Spleen (tissue), 11 donors: ENCODE measurements around the gene PRSS21. TPM values are rescaled to one million over a fixed set of nuclear protein-coding genes. Genes with fewer than 3 reads are reported as not detected.

Source experiments
- DNase-seq: peaks from one replicate; pipeline ENCODE4 v3.0.0-alpha.2; 2020
- H3K27ac ChIP-seq, 8 donors: fragments of 200-600 bp; sonication (generic) in 7 of 8; 1 replicate in 4 of 8; 2 replicates in 4 of 8; pipeline versions ENCODE4 v1.5.0 to v1.8.0; 2016 to 2021; ENCODE audit warnings: inconsistent platforms in 4 of 8, mild to moderate bottlenecking in 4 of 8, moderate library complexity in 1 of 8
- H3K27me3 ChIP-seq, 7 donors: fragments of 200-600 bp; sonication (generic) in 6 of 7; replicated peaks in 1 of 7; 1 replicate in 4 of 7; 2 replicates in 3 of 7; pipeline versions ENCODE4 v1.5.0 to v1.8.0; 2016 to 2021; ENCODE audit warnings: inconsistent platforms in 3 of 7, mild to moderate bottlenecking in 1 of 7
- H3K36me3 ChIP-seq, 6 donors: fragments of 200-600 bp; sonication (generic) in 5 of 6; 1 replicate in 4 of 6; 2 replicates in 2 of 6; pipeline versions ENCODE4 v1.5.0 to v1.8.0; 2016 to 2021; ENCODE audit warnings: inconsistent platforms in 2 of 6
- H3K4me1 ChIP-seq, 6 donors: fragments of 200-600 bp; sonication (generic) in 5 of 6; 1 replicate in 3 of 6; 2 replicates in 3 of 6; pipeline versions ENCODE4 v1.5.0 to v1.8.0; 2016 to 2021; ENCODE audit warnings: inconsistent platforms in 3 of 6
- H3K4me3 ChIP-seq, 8 donors: fragments of 200-600 bp; sonication (generic) in 7 of 8; 1 replicate in 4 of 8; 2 replicates in 4 of 8; pipeline versions ENCODE4 v1.5.0 to v1.8.0; 2016 to 2021; ENCODE audit warnings: inconsistent platforms in 4 of 8, mild to moderate bottlenecking in 4 of 8, moderate library complexity in 2 of 8
- H3K9me3 ChIP-seq, 8 donors: fragments of 200-600 bp; sonication (generic) in 7 of 8; 1 replicate in 4 of 8; 2 replicates in 4 of 8; pipeline versions ENCODE4 v1.5.0 to v1.8.0; 2016 to 2021; ENCODE audit warnings: inconsistent platforms in 4 of 8
- POLR2A ChIP-seq, 3 donors: fragments of 450-650 bp; IDR thresholded peaks; one replicate each; pipeline ENCODE4 v1.5.1; 2017; ENCODE audit warnings: antibody characterized with exemption in 3 of 3, mild to moderate bottlenecking in 1 of 3
- POLR2AphosphoS5 ChIP-seq, 3 donors: sonication (generic); formaldehyde crosslinking; IDR thresholded peaks; one replicate each; pipeline ENCODE4 v1.5.1; 2017; ENCODE audit warnings: antibody characterized with exemption in 3 of 3
- WGBS, 5 donors: extraction: QIAGEN DNeasy Blood & Tissue Kit in 3 of 5; methylation state at CpG; one replicate each; pipeline versions ENCODE4 v1.1.5 to v1.1.7; 2013 to 2018; 5-methylcytosine and 5-hydroxymethylcytosine counted together
- intact Hi-C: fragments of 100-400 bp; cut with DNase I; formaldehyde crosslinking; loops from one replicate; pipeline ENCODE4 v1.15.0; 2023; ENCODE audit warnings: low total_unique reads
- polyA plus RNA-seq, 3 donors: library from polyadenylated mRNA; stranded (reverse); fragments of 200-250 nt; gene quantifications; one replicate each; pipeline ENCODE4 v1.2.1, GENCODE V29; 2013
- total RNA-seq, 7 donors: library from RNA; depleted of rRNA in 3 of 7; stranded (reverse); fragments of >200 nt in 3 of 7; fragmentation: NEBNext Ultra II Directional in 4 of 7; extraction: Animal tissue kit (Norgen Biotek cat#: 25700) in 4 of 7; gene quantifications; one replicate each; pipeline versions ENCODE4 v1.1.0 to v1.2.1, GENCODE V29; 2016 to 2021
- TF ChIP-seq, protein P1 (sequence below), 11 experiments: fragments of 200-600 bp in 7 of 11; fragments of 450-650 bp in 4 of 11; sonication (generic) in 4 of 11; IDR thresholded peaks in 8 of 11; conservative IDR thresholded peaks in 3 of 11; 1 replicate in 7 of 11; 2 replicates in 4 of 11; pipeline versions ENCODE4 v1.4.0 to v1.8.0; 2016 to 2021; ENCODE audit warnings: antibody characterized with exemption in 11 of 11, inconsistent platforms in 4 of 11, mild to moderate bottlenecking in 1 of 11
- donor health status: healthy with polysubstance abuse.
- donor health status: DM: no; HTN: no; CAD: no; lungs with moderate emphysema.
- donor health status: DM: no; HTN: no; CAD: no.
- donor health status: Bipolar disorder and iron deficiency.
- donor health status: healthy.
- donor health status: DM: no; HTN: no; CAD: no.
- donor health status: DM: yes; HTN: yes; CAD: no.

PRSS21 gene
- total and polyA plus RNA-seq, 10 donors, result 0.49 to 4.9 (median 1.6) TPM

DNA sequence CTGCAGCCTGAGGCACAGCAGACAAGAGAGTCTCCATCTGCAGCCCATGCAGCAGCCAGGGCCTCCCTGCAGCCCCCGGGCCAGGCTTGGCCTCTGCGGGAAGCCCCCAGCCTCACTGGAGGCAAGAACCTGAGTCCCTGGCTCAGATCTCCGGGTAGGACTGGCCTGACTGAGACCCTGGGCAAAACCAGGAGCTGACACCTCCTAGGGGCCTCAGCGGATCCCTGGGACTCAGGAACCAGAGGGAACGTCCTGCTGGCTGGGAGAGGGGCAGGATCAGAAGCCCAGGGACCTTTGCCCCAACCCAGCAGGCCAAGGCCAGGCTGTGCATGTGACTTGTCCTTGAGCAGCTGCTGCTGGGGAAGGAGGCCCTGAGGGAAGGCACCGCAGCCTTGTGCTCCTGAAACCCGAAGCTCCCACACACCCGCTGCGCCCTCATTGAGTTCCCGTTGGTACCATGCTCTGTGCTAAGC is 1.7 kb upstream of the PRSS21 start:
- TF ChIP-seq POLR2A (IDR thresholded peaks at IDR 0.05), result no peak
- no peak for TF ChIP-seq POLR2AphosphoS5 (IDR thresholded peaks at IDR 0.05)
- TF ChIP-seq, protein P1, sequence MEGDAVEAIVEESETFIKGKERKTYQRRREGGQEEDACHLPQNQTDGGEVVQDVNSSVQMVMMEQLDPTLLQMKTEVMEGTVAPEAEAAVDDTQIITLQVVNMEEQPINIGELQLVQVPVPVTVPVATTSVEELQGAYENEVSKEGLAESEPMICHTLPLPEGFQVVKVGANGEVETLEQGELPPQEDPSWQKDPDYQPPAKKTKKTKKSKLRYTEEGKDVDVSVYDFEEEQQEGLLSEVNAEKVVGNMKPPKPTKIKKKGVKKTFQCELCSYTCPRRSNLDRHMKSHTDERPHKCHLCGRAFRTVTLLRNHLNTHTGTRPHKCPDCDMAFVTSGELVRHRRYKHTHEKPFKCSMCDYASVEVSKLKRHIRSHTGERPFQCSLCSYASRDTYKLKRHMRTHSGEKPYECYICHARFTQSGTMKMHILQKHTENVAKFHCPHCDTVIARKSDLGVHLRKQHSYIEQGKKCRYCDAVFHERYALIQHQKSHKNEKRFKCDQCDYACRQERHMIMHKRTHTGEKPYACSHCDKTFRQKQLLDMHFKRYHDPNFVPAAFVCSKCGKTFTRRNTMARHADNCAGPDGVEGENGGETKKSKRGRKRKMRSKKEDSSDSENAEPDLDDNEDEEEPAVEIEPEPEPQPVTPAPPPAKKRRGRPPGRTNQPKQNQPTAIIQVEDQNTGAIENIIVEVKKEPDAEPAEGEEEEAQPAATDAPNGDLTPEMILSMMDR (IDR thresholded peaks at IDR 0.05 in 8 of 11, conservative IDR thresholded peaks at IDR 0.05 in 3 of 11), result no peak
- DNase-seq, result peak; percentile 35
- Histone ChIP-seq H3K4me3 (no peak overlapping the region), H3K36me3 (no peaks in the 10 kb centered on the region), H3K27ac (no peak overlapping the region), H3K4me1 (peaks cover 0 to 9% (median 0%) of the 10 kb centered on the region in 6 donors), H3K9me3 (no peaks in the 10 kb centered on the region), H3K27me3 (peaks cover 0 to 80% (median 5%) of the 10 kb centered on the region in 7 donors)
- 78 to 90% (median 84%) methylated on average over 5 to 10 of the region's 10 CpGs for WGBS, 5 donors
- intact Hi-C loops, result no loop called here

DNA sequence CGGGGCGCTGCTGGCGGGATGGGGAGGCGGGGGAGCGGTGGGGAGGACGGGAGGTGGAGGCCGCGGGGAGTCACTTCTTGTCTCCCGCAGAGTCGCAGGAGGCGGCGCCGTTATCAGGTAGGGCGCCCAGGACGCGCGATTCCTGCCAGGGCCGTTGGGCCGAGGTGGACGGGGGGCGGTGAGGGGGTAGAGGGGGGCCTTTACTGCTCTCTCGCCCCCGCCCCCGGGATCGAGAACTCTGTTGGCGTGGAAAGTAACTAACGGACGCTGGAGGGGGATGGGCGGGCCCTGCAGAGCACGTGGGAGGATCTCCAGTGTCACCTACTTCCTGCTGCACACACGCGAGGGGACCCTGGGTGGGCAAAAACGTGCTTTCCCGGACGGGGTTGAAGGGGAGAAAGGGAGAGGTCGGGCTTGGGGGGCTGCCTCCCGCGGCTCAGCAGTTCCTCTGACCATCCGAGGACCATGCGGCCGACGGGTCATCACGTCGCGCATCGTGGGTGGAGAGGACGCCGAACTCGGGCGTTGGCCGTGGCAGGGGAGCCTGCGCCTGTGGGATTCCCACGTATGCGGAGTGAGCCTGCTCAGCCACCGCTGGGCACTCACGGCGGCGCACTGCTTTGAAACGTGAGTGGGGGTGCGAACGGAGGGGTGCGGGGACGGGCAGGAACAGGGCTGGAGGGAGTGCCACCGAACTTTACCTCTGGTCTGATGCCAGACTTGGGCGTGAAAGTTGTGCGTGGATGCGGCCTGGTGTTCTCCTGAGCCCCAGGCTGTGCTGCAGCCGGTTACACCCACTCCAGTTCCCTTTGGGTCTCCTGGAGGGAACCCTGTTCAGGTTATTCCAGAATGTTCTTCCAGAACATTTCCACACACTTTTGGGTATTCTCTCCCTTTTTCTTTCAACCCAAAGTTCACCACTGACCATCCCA is 569 bp downstream of the PRSS21 start:
- no peaks in the 10 kb centered on the region for H3K9me3 ChIP-seq
- peaks cover 0 to 64% (median 5%) of the 10 kb centered on the region in 7 donors for H3K27me3 ChIP-seq
- no peaks in the 10 kb centered on the region for H3K36me3 ChIP-seq
- no peak for TF ChIP-seq POLR2AphosphoS5 (IDR thresholded peaks at IDR 0.05)
- no peak for TF ChIP-seq POLR2A (IDR thresholded peaks at IDR 0.05)
- TF ChIP-seq, protein P1 (IDR thresholded peaks at IDR 0.05 in 8 of 11, conservative IDR thresholded peaks at IDR 0.05 in 3 of 11), result no peak
- WGBS, 5 donors, result 68 to 84% (median 75%) methylated on average over 56 to 68 of the region's 68 CpGs
- peak overlapping the region in 2 of 8 donors; percentile 35 to 52 for H3K4me3 ChIP-seq
- DNase-seq, result peak; percentile 66
- peaks cover 0 to 9% (median 0%) of the 10 kb centered on the region in 6 donors for H3K4me1 ChIP-seq
- intact Hi-C loops, result no loop called here
- no peak overlapping the region for H3K27ac ChIP-seq

DNA sequence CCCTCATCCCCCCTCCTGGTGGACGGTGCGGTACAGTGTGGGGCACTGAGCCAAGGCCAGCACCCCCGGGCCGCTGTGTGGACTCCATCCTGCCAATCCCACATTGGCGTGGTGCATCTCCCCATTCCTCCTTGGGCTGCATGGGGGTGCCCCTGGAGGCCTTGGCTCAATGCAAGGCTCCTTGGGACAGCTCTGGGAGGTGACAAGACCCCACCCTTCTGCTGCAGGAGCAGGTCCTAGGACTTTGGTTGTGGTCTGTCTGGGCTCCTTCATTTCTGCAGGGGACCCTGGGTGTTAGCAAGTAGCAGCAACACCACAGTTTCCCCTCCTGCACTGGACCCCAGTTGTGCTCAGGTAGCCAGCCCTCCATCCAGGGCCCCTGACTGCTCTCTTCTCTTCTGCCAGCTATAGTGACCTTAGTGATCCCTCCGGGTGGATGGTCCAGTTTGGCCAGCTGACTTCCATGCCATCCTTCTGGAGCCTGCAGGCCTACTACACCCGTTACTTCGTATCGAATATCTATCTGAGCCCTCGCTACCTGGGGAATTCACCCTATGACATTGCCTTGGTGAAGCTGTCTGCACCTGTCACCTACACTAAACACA is 1.3 kb downstream of the PRSS21 start:
- Histone ChIP-seq H3K4me3 (no peak overlapping the region), H3K27me3 (peaks cover 0 to 58% (median 5%) of the 10 kb centered on the region in 7 donors), H3K27ac (no peak overlapping the region), H3K9me3 (no peaks in the 10 kb centered on the region), H3K36me3 (no peaks in the 10 kb centered on the region), H3K4me1 (peaks cover 0 to 9% (median 0%) of the 10 kb centered on the region in 6 donors)
- 81 to 91% (median 85%) methylated on average over 10 of the region's 10 CpGs for WGBS, 5 donors
- DNase-seq, result peak; percentile 53
- TF ChIP-seq POLR2AphosphoS5 (IDR thresholded peaks at IDR 0.05) (no peak), POLR2A (IDR thresholded peaks at IDR 0.05) (no peak)
- TF ChIP-seq, protein P1 (IDR thresholded peaks at IDR 0.05 in 8 of 11, conservative IDR thresholded peaks at IDR 0.05 in 3 of 11), result no peak
- intact Hi-C loops, result no loop called here
